ENCODE data around the gene TFB2M.

The TFB2M gene

GRCh38 chr1:246497331-246497915 is 68.6 kb downstream of the TFB2M start:
- Histone ChIP-seq H3K4me3 (ENCODE audit: low read length) (no peak overlapping the region), H3K27ac (ENCODE audit: low read depth, low read length) (no peak overlapping the region), H3K9ac (ENCODE audit: low read length) (no peak overlapping the region), H3K27me3 (ENCODE audit: control insufficient read depth, insufficient read depth, low read length) (no peaks in the 10 kb centered on the region), H3K4me1 (ENCODE audit: control insufficient read depth, insufficient read depth, low read length) (peaks cover 1% of the 10 kb centered on the region), H3K36me3 (ENCODE audit: control insufficient read depth, insufficient read depth, low read length) (no peaks in the 10 kb centered on the region)

- Histone ChIP-seq H3K27me3 (ENCODE audit: control insufficient read depth, insufficient read depth, low read length) (no peaks in the 10 kb centered on the region), H3K4me3 (ENCODE audit: low read length) (no peak overlapping the region), H3K27ac (ENCODE audit: low read depth, low read length) (no peak overlapping the region), H3K9ac (ENCODE audit: low read length) (no peak overlapping the region), H3K4me1 (ENCODE audit: control insufficient read depth, insufficient read depth, low read length) (peaks cover 2% of the 10 kb centered on the region), H3K36me3 (ENCODE audit: control insufficient read depth, insufficient read depth, low read length) (no peaks in the 10 kb centered on the region)
These were observed 73.3 kb downstream of the TFB2M start for GRCh38 chr1:246492611-246493245.

GRCh38 chr1:246491551-246492053 is 74.5 kb downstream of the TFB2M start:
- no peak overlapping the region for H3K27ac ChIP-seq (ENCODE audit: low read depth, low read length)
- H3K9ac ChIP-seq (ENCODE audit: low read length), result no peak overlapping the region
- H3K27me3 ChIP-seq (ENCODE audit: control insufficient read depth, insufficient read depth, low read length), result no peaks in the 10 kb centered on the region
- H3K4me1 ChIP-seq (ENCODE audit: control insufficient read depth, insufficient read depth, low read length), result peaks cover 2% of the 10 kb centered on the region
- no peaks in the 10 kb centered on the region for H3K36me3 ChIP-seq (ENCODE audit: control insufficient read depth, insufficient read depth, low read length)
- H3K4me3 ChIP-seq (ENCODE audit: low read length), result no peak overlapping the region
